ENCODE results near the gene DNAJB6. TPM values are rescaled to one million over a fixed set of nuclear protein-coding genes. Genes with fewer than 3 reads are reported as not detected.

DNAJB6 gene
- total and polyA plus RNA-seq, 2 of the 4 experiments (the other 2 are of a cell fraction): 93.4 to 165 TPM

DNA sequence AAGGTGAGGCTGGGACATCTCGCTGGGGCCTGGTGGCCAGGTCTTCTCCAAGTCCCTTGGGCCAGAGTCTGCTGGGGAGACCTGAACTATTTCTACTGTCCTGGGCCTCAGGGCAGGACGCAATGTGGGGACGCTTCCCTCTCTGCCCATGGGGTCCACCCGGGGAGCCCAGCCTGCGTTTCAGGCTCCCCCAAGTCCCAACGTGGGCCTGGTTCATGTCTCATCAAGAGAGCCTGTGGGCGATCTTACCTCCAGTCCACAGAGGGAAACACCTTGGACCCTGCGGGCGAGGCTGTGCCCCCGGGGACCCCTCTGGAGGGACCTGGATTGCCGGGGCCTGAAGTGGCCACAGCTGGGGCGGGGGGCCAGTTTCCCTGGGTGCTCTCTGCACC, 91.7 kb downstream of the DNAJB6 start:
- 93% methylated on average over 6 of the region's 12 CpGs; no CpG with 5 or more reads in 1 of the 2 experiments for WGBS, 2 experiments (ENCODE audit: extremely low coverage in 2 of 2, insufficient read length in 1 of 2)
- CTCF ChIA-PET: no interaction called here
- ATAC-seq (ENCODE audit: low read depth): no peak
- Histone ChIP-seq H2AFZ (replicated peaks; ENCODE audit: low read length, poor library complexity) (no peak overlapping the region), H3K27me3 (ENCODE audit: control insufficient read depth, insufficient read depth, low read length) (no peaks in the 10 kb centered on the region), H3K4me2 (ENCODE audit: low read depth, low read length) (no peak overlapping the region), H3K18ac (ENCODE audit: low read depth, low read length) (no peak overlapping the region), H3K9me1 (ENCODE audit: insufficient read depth, low read length) (peaks cover 6% of the 10 kb centered on the region; the same call in 1 of the 2 replicates), H2BK5ac (ENCODE audit: low read depth, low read length, poor library complexity, severe bottlenecking) (no peak overlapping the region), H3K23ac (ENCODE audit: low read depth, low read length) (no peak overlapping the region), H3K4me3 (ENCODE audit: insufficient read depth, low read depth, low read length) (no peak overlapping the region), H4K8ac (ENCODE audit: low read depth in 2 of 2, low read length in 2 of 2) (no peak overlapping the region), H3K27ac (ENCODE audit: insufficient read depth, low read length) (no peak overlapping the region), H2AK5ac (ENCODE audit: low read depth, low read length) (no peak overlapping the region), H2AK9ac (replicated peaks; ENCODE audit: low read depth, low read length, poor library complexity) (no peak overlapping the region), H3K4ac (ENCODE audit: low read depth, low read length) (no peak overlapping the region), H2BK15ac (ENCODE audit: low read depth, low read length) (no peak overlapping the region), H3K9ac (ENCODE audit: low read depth, low read length) (no peak overlapping the region), H3K36me3 (ENCODE audit: control insufficient read depth, insufficient read depth, low read length) (no peaks in the 10 kb centered on the region), H2BK20ac (ENCODE audit: low read depth, low read length) (no peak overlapping the region), H3K4me1 (ENCODE audit: control insufficient read depth, insufficient read depth, low read length) (peaks cover 4% of the 10 kb centered on the region; the same call in 1 of the 2 replicates), H4K20me1 (ENCODE audit: insufficient read depth, low read length) (no peaks in the 10 kb centered on the region), H3K56ac (ENCODE audit: extremely low read depth, insufficient read depth, low read length) (no peak overlapping the region), H4K5ac (ENCODE audit: low read depth, low read length) (no peak overlapping the region), H2BK120ac (ENCODE audit: low read depth, low read length) (no peak overlapping the region), H3K9me3 (ENCODE audit: control insufficient read depth, insufficient read depth, low read length) (no peaks in the 10 kb centered on the region), H4K91ac (ENCODE audit: insufficient read depth, low read depth, low read length) (no peak overlapping the region), H3K79me1 (ENCODE audit: low read depth in 1 of 2, low read length in 2 of 2) (no peaks in the 10 kb centered on the region), H3K14ac (replicated peaks; ENCODE audit: low read depth, low read length) (no peak overlapping the region)
- POLR2A ChIA-PET (ENCODE audit: unreplicated experiment): no interaction called here
- dilution Hi-C loops (cut with HindIII; ENCODE audit: low sequenced_read_pairs, unreplicated experiment) (no loop called here), intact Hi-C loops (cut with micrococcal nuclease) (no loop called here), in situ Hi-C loops (cut with MboI; ENCODE audit: low sequenced_read_pairs) (no loop called here)
- no peak for DNase-seq
- no TSS peak for BruUV-seq (replicated peaks)
- TF ChIP-seq RCOR1 (IDR thresholded peaks at IDR 0.05; ENCODE audit: insufficient replicate concordance, low read length) (no peak), MXI1 (IDR thresholded peaks at IDR 0.05; ENCODE audit: borderline replicate concordance, low read depth, low read length) (no peak), CHD1 (IDR thresholded peaks at IDR 0.05; ENCODE audit: low read depth, low read length) (no peak), CEBPB (IDR thresholded peaks at IDR 0.05; ENCODE audit: low read depth, low read length) (no peak), POLR2A (IDR thresholded peaks at IDR 0.05; ENCODE audit: low read depth, low read length) (no peak), FOS (IDR thresholded peaks at IDR 0.05; ENCODE audit: low read depth, low read length) (no peak), RAD21 (IDR thresholded peaks at IDR 0.05; ENCODE audit: low read length) (no peak), MAFK (IDR thresholded peaks at IDR 0.05; ENCODE audit: low read depth, low read length) (no peak), SMC3 (IDR thresholded peaks at IDR 0.05; ENCODE audit: low read depth, low read length) (no peak), BHLHE40 (IDR thresholded peaks at IDR 0.05; ENCODE audit: low read depth, low read length) (no peak), CTCF (conservative IDR thresholded peaks at IDR 0.05; ENCODE audit: low read depth, low read length) (no peak), USF2 (IDR thresholded peaks at IDR 0.05; ENCODE audit: low read depth, low read length) (no peak), NFE2L2 (IDR thresholded peaks at IDR 0.05; ENCODE audit: low read depth, low read length) (no peak), RFX5 (IDR thresholded peaks at IDR 0.05; ENCODE audit: low read depth, low read length) (no peak)
- TF ChIP-seq, protein P1, sequence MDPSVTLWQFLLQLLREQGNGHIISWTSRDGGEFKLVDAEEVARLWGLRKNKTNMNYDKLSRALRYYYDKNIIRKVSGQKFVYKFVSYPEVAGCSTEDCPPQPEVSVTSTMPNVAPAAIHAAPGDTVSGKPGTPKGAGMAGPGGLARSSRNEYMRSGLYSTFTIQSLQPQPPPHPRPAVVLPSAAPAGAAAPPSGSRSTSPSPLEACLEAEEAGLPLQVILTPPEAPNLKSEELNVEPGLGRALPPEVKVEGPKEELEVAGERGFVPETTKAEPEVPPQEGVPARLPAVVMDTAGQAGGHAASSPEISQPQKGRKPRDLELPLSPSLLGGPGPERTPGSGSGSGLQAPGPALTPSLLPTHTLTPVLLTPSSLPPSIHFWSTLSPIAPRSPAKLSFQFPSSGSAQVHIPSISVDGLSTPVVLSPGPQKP (IDR thresholded peaks at IDR 0.05; ENCODE audit: borderline replicate concordance, low read depth, low read length): no peak

Measured in IMR-90 (cell line).